ENCODE measurements around the gene CHAF1B. TPM values are rescaled to one million over a fixed set of nuclear protein-coding genes. Genes with fewer than 3 reads are reported as not detected.

Gene CHAF1B
- total and polyA plus RNA-seq, 2 experiments from 2014 or later, result 1.1 to 1.9 TPM

- TF ChIP-seq EZH2phosphoT487 (IDR thresholded peaks at IDR 0.05; ENCODE audit: low read depth, severe bottlenecking, unreplicated experiment), result no peak
- TF ChIP-seq EZH2 (IDR thresholded peaks at IDR 0.05; ENCODE audit: borderline replicate concordance), result no peak
- TF ChIP-seq CTCF (IDR thresholded peaks at IDR 0.05; ENCODE audit: poor library complexity), result no peak
- no peak overlapping the region for H2AFZ ChIP-seq
- H3K4me3 ChIP-seq, result no peak overlapping the region
- 96% methylated on average over 5 of the region's 5 CpGs for WGBS (ENCODE audit: low lambda C conversion rate, missing lambda C conversion rate)
- H3K79me2 ChIP-seq, result no peaks in the 10 kb centered on the region
- H4K20me1 ChIP-seq (ENCODE audit: insufficient read depth, poor library complexity, severe bottlenecking), result no peaks in the 10 kb centered on the region
- no peaks in the 10 kb centered on the region for H3K9me2 ChIP-seq (replicated peaks; ENCODE audit: insufficient read depth)
- H3K36me3 ChIP-seq (replicated peaks; ENCODE audit: insufficient read depth, low read depth), result no peaks in the 10 kb centered on the region
- no peak overlapping the region for H3K4me2 ChIP-seq
- DNase-seq (ENCODE audit: low spot score), result no peak
- H3K27ac ChIP-seq, result no peak overlapping the region
- no peaks in the 10 kb centered on the region for H3K27me3 ChIP-seq
- no peaks in the 10 kb centered on the region for H3K4me1 ChIP-seq (ENCODE audit: insufficient read depth)
- no peaks in the 10 kb centered on the region for H3K9me3 ChIP-seq (ENCODE audit: low read depth)
These were observed 51.9 kb downstream of the CHAF1B start for GRCh38 chr21:36436829-36437744.

- TF ChIP-seq CTCF (IDR thresholded peaks at IDR 0.05; ENCODE audit: poor library complexity) (no peak), EZH2 (IDR thresholded peaks at IDR 0.05; ENCODE audit: borderline replicate concordance) (no peak), EZH2phosphoT487 (IDR thresholded peaks at IDR 0.05; ENCODE audit: low read depth, severe bottlenecking, unreplicated experiment) (no peak)
- Histone ChIP-seq H3K4me3 (no peak overlapping the region), H3K79me2 (no peaks in the 10 kb centered on the region), H3K4me1 (ENCODE audit: insufficient read depth) (no peaks in the 10 kb centered on the region), H4K20me1 (ENCODE audit: insufficient read depth, poor library complexity, severe bottlenecking) (no peaks in the 10 kb centered on the region), H3K36me3 (replicated peaks; ENCODE audit: insufficient read depth, low read depth) (no peaks in the 10 kb centered on the region), H3K27me3 (no peaks in the 10 kb centered on the region), H3K9me2 (replicated peaks; ENCODE audit: insufficient read depth) (no peaks in the 10 kb centered on the region), H3K9me3 (ENCODE audit: low read depth) (no peaks in the 10 kb centered on the region), H2AFZ (no peak overlapping the region), H3K27ac (no peak overlapping the region), H3K4me2 (no peak overlapping the region)
- 79% methylated on average over 6 of the region's 6 CpGs for WGBS (ENCODE audit: low lambda C conversion rate, missing lambda C conversion rate)
- no peak for DNase-seq (ENCODE audit: low spot score)
These were observed 52.5 kb downstream of the CHAF1B start for GRCh38 chr21:36437745-36438128.

- no peak overlapping the region for H2AFZ ChIP-seq
- no peaks in the 10 kb centered on the region for H3K27me3 ChIP-seq
- H3K79me2 ChIP-seq, result no peaks in the 10 kb centered on the region
- H3K4me3 ChIP-seq, result no peak overlapping the region
- no peaks in the 10 kb centered on the region for H3K36me3 ChIP-seq (replicated peaks; ENCODE audit: insufficient read depth, low read depth)
- H3K9me2 ChIP-seq (replicated peaks; ENCODE audit: insufficient read depth), result no peaks in the 10 kb centered on the region
- no peak overlapping the region for H3K27ac ChIP-seq
- WGBS (ENCODE audit: low lambda C conversion rate, missing lambda C conversion rate), result 98% methylated on average over 6 of the region's 6 CpGs
- no peak overlapping the region for H3K4me2 ChIP-seq
- no peak for DNase-seq (ENCODE audit: low spot score)
- no peaks in the 10 kb centered on the region for H4K20me1 ChIP-seq (ENCODE audit: insufficient read depth, poor library complexity, severe bottlenecking)
- TF ChIP-seq EZH2 (IDR thresholded peaks at IDR 0.05; ENCODE audit: borderline replicate concordance) (no peak), EZH2phosphoT487 (IDR thresholded peaks at IDR 0.05; ENCODE audit: low read depth, severe bottlenecking, unreplicated experiment) (no peak)
- no peaks in the 10 kb centered on the region for H3K9me3 ChIP-seq (ENCODE audit: low read depth)
- no peaks in the 10 kb centered on the region for H3K4me1 ChIP-seq (ENCODE audit: insufficient read depth)
These were observed 56.5 kb downstream of the CHAF1B start for GRCh38 chr21:36441715-36442114.

GRCh38 chr21:36446301-36446700 lies 61.1 kb downstream of the CHAF1B start:
- no peak for DNase-seq (ENCODE audit: low spot score)
- Histone ChIP-seq H2AFZ (no peak overlapping the region), H3K4me1 (ENCODE audit: insufficient read depth) (no peaks in the 10 kb centered on the region), H4K20me1 (ENCODE audit: insufficient read depth, poor library complexity, severe bottlenecking) (no peaks in the 10 kb centered on the region), H3K9me2 (replicated peaks; ENCODE audit: insufficient read depth) (no peaks in the 10 kb centered on the region), H3K27ac (no peak overlapping the region), H3K79me2 (no peaks in the 10 kb centered on the region), H3K4me3 (no peak overlapping the region), H3K27me3 (no peaks in the 10 kb centered on the region), H3K4me2 (no peak overlapping the region), H3K9me3 (ENCODE audit: low read depth) (no peaks in the 10 kb centered on the region), H3K36me3 (replicated peaks; ENCODE audit: insufficient read depth, low read depth) (no peaks in the 10 kb centered on the region)
- 69% methylated on average over 10 of the region's 10 CpGs for WGBS (ENCODE audit: low lambda C conversion rate, missing lambda C conversion rate)
- no peak for TF ChIP-seq EZH2phosphoT487 (IDR thresholded peaks at IDR 0.05; ENCODE audit: low read depth, severe bottlenecking, unreplicated experiment)
- TF ChIP-seq CTCF (IDR thresholded peaks at IDR 0.05; ENCODE audit: poor library complexity), result no peak
- no peak for TF ChIP-seq EZH2 (IDR thresholded peaks at IDR 0.05; ENCODE audit: borderline replicate concordance)
